ELR (cell line): ENCODE data around the gene SMARCB1.
A peak's percentile ranks its signal among the peaks of the same experiment; 100 is the strongest.

ENCODE experiments used
- DNase-seq: peaks from one replicate; pipeline ENCODE4 v3.0.0-alpha.2; 2015; ENCODE audit warnings: low read depth

Gene SMARCB1

DNA sequence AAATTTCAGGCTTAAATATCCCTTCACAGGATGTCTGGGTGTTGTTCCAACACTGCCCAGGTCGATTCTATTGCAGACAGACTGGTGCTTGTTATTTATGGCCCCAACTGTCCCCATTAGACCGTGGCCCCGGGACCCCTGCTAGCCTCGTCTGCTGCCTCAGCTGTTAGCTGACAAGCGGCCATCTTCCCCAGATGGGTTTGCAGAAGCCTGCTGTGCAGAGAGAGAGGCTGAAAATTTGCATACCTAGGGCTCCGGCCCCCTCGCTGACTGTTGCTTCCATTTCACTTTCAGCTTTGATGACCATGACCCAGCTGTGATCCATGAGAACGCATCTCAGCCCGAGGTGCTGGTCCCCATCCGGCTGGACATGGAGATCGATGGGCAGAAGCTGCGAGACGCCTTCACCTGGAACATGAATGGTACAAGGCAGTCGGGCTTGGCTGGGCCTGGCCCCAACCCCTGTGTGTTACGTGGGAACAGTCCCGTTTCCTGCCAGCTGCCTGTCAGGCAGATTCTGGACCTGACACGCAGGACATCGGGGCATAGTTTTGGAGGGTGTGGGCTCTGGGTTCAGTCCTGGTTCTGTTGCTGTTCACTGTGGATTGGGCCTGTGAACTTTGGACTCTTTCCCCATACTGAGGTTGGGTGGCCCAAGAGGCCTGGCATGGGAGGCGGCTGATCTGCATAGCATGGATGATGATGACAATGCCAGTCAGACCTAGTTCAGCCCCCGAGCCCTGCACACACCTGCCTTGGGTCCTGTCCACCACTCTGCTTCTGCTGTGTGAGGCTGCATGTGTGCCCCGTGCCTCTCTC, 16.4 kb downstream of the SMARCB1 start:
- DNase-seq = no peak

DNA sequence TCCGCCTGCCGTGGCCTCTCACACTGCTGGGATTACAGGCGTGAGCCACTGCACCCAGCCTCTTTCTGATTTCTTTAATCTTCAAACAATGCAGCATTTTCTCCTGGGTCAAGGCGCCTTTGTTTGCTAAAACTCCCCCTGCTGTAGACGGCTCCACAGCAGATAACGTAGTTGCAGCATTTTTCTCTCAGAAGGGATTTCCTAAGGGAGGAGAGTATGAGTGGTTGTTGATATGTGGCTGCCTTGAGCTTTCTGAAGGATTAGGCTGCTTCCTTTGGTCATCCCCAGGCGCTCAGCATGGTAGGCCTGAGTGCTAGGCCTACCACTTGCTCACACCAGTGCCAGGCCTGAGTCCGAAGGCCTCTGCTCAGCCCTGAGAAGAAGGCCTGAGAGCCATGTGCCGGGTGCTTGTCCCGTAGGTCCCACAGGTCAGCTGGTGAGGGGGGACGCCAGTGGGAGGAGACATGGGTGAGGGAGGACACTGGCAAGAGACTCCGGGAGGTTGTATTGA, 18.1 kb downstream of the SMARCB1 start:
- DNase-seq = no peak

DNA sequence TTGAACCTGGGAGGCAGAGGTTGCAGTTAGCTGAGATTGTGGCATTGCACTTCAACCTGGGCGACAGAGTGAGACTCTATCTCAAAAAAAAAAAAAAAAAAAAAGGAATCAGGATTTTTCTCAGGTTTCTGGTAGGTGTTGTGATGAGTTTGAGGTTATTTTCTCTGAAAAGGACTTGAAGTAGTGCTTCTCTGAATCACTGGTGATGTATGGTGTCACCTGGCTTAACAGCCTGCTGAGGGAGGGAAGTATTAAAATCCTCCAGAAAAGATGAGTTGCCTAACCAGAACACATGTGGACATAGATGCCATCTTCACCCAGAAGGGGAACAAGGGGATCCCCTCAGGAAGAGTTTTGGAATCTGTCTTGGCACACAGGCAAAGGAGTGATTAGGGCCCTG, 20.1 kb downstream of the SMARCB1 start:
- no peak for DNase-seq

DNA sequence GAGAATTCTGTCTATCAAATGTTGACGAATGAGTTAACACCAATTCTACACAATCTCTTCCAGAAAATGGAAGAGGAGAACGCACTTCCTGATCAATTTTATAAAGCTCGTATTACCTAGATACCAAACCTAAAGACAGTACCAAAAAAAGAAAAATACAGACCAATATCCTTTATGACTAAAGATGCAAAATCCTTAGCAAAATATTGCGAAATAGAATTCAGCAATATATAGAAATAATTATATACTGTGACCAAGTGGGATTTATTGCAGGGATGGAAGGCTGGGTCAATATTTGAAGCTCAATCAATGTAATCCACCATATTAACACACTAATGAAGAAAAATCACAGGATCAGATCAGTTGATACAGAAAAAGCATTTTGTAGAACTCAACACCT, 25.6 kb downstream of the SMARCB1 start:
- no peak for DNase-seq

DNA sequence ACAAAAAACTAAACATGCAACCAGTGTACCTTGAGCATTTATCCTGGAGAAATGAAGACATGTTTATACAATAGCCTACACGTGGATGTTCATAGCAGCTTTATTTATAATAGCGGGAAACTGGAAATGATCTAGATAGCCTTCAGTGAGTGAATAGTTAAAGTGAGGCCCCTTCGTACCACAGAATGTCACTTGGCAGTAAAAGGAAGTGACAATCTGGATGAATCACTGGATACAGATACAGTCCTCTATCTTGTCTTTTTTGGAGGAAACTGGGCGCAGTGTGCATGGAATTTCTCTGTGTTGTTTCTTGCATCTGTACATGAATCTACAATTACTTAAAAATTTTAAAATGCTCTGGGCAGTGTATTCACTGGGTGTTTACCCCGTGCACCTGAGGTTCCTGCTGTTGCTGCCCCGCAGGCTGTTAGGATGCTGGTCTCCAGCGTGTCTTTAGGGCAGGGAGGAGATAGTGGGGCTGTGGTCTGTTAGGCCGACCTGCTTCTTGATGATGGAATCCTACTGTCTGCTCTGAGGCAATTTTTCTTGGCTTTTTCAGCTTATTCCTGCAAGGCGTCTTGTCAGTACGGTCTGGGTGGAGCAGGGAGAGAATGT, 28.9 kb downstream of the SMARCB1 start:
- no peak for DNase-seq

DNA sequence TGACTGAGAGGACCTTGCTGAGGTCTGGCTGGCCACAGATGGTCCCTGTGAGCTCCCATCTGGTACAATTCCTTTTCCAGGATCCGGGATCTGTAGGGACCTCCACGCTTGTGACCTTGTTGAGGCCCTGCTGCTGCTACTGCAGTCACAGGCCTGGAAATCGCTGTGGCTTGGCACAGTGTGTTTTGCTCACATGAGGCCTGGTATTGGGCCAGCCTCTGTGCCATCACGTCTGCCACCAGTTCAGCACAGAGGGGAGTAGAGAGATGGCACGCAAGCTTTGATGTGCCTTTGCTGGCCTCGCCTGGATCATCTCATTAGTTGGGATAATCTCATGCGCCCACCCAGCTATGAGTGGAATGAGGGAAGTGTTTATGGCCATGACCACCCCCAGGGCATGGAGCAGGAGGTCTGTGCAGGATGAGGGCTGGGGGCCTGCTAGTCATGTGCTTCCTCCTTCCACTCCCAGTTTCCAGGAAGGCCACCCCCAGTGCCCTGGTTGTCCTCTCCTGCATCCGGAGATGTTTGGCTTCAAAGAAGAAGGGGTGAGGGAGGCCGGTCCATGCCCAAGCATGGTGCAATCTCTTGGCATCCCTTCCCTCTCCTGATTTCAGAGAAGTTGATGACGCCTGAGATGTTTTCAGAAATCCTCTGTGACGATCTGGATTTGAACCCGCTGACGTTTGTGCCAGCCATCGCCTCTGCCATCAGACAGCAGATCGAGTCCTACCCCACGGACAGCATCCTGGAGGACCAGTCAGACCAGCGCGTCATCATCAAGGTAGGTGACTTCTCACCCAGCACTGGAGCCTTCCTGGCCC, 29.6 kb downstream of the SMARCB1 start:
- no peak for DNase-seq

DNA sequence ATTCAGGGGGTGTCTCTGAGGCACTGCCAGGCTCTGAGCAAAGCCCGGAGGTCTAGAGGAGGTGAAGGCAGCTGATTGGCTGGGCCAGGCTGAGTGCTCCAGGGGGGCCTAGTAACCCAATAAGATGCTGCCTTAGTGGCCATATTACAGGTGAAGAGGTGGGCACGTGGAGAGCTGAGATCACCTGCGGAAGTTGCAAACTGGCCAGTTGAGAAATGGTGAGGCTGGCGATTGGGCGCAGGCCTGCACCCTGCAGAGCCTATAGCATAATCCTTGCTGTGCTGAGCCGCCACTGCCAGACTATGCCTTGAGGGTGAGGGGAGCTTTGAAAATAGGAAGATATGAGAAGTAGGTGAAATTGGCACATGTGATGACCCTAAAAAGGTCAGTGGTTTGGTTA, 30.4 kb downstream of the SMARCB1 start:
- DNase-seq = no peak

DNA sequence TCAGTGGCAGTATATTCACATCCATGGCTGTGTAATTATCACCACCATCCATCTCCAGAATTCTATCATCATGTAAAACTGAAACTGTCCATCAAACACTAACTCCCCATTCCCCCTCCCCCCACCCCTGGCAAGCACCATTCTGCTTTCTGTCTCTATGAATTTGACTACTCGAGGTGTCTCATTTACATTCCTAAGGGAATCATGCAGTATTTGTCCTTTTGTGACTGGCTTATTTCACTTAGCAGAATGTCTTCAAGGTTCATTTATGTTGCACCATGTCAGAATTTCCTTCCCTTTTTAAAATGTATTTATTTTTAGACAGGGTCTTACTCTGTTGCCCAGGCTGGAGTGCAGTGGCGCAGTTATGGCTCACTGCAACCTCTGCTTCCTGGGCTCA, 31.8 kb downstream of the SMARCB1 start:
- no peak for DNase-seq

DNA sequence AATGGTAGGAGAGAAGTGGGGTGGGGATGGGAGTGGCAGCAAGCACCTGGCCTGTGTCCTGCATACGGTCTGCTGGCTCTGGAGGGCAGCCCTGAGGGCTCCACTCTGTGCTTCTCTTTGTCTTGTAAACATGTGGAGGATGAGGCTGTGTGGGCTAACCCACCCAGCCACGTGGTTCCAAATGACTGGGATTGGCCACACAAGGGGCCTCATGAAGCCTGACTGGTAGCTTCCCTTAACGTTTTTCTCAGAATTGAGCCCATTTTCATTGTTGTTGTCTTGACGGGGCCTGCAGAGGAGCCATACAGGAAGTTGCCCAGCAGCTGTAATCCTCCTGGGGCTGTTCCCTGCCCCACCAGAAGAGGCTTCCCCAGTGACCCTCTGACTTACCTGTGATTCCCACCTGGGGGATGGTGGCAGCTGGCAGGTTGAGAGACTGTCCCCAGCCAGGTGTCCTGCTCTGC, 34.0 kb downstream of the SMARCB1 start:
- DNase-seq = no peak

DNA sequence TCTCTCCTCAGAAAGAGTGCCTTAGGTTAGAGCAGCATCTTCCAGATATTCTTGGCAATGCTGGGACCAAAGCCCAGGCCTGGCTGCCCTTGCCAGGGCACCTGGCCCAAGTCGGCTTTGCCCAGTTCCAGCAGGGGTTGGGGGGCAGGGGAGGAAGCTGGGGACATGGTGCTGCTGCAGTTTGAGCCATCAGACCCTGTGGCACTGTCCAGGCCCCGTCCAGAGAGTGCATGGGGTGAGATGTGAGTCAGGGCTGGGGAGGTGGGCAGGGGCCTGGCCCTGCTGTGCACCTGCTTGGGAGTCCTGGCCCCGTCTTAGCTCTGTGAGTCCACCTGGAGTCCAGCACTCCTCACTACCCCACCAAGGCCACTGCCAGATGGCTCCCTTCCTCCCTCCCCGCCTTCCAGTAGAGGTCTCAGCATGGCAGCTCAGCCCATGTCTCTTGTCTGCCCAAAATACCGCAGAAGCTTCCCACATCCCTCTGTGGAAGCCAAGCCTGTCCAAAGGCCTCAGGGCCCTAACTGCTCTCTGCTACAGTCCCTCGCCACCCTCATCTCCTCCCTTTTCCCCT, 35.4 kb downstream of the SMARCB1 start:
- no peak for DNase-seq

DNA sequence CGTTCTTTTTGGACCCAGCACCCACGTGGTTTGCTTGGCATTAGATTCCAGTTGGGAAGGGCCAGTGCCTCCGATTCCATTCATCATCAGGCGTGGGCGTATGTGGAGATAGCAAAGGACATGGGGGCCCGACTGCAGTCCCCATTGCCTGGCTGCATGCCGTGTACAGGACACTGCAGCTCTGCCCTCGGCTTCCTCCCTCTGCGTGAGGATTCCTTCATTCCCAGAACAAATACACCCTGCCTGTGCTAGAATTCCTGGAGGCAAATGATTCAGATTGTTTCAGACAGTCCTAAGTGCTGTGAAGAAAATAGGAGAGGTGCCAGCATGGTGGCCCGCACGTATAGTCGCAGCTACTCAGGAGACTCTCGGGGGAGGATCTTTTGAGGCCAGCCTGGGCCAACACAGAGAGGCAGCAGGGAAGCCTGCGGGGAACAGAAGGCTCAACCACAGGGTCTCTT, 36.6 kb downstream of the SMARCB1 start:
- no peak for DNase-seq

DNA sequence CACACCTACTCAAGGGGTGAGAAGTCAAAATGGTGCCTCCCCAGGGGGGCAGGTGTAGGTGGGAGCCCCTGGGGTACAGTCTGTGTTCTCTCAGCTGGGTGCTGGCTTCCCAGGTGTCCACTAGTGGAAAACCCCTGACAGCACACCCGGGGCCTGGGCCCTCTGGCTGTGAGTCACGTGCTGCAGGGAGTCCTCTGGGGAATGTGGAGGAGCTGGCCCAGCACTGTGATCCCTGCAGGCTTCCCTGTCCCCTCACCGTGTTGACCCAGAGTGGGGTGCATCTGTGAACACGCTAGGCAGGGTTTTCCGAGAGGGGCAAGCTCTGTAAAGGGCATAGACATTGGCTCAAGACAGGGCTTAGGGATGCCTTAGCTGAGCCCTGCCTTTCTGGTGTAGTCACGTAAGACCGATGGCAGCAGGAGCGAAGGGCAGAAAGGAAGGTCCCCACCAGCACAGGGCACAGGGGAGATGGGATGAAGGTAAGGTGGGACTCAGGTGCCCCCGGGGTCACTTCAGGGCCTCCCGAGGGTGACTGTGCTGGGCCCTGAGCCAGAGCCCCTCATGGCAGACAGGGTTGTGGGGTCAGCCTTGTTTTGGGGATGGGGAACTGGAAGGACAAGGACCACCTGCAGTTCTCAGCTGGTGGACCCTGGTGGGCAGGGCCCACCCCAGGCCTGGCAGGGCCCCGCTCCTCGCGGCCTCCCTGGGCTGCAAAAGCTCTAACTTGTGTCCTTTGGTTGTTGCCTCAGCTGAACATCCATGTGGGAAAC, 37.9 kb downstream of the SMARCB1 start:
- no peak for DNase-seq

DNA sequence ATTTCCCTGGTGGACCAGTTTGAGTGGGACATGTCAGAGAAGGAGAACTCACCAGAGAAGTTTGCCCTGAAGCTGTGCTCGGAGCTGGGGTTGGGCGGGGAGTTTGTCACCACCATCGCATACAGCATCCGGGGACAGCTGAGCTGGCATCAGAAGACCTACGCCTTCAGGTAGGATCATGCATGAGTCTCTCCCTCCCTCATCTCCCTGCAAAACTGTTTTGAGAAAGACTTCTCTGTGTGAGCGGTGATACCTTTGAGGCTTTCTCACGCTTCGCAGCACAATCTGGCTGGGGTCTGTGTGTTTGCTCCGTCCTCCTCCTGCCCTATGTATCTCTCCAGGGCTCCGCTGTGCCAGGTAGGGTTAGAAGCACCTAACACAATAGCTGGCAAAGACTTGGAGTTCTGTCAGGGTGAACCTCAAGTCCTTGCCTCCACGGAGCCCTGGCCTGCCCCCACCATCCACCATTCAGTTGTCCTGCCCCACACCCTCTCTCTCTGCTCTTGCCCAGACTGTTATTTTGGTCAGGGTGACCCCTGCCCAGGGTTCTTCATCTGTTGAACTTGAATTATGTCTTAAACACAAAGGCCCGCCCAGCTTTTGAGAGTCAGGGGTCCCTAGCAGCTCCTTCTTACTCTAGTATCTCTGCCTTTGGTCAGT, 38.6 kb downstream of the SMARCB1 start:
- DNase-seq = no peak

DNA sequence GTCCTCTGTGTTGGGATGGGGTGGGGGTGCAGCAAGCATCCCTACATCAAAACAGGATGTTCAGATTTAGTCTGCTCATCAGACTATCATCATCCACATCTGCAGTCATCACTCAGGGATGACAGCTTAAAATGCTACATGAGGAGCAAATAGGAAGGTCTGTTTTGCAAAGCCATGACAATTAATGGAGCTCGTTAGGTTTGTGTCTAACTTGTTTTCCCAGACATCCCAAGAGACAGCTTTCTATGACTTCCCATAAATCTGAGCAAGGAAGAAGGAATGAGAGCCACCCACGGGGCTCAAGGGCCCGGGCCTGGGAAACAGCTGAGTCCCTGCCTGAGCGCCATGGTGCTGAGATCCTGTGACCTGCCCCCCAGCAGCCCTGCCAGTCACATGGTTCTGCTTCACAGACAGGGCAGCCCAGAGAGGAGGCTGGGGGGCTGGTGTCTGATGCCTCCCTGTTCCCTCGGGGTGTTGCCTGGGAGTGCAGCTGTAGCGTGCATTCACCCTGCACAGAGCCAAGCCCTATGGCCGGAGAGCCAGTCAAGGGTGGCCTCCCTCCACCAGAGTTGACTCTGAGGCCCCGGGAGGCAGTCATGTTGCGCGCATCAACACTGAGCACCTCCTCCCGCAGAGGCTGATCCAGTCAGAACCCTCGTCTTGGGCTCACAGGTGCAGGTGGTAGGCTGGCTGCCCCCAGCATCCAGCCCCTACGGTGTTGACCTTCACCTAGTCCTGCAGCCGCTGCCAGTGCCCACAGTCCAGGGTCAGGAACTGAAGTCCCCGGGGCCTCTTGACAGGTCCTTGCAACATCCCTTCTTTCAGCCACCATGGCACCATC, 40.0 kb downstream of the SMARCB1 start:
- no peak for DNase-seq

DNA sequence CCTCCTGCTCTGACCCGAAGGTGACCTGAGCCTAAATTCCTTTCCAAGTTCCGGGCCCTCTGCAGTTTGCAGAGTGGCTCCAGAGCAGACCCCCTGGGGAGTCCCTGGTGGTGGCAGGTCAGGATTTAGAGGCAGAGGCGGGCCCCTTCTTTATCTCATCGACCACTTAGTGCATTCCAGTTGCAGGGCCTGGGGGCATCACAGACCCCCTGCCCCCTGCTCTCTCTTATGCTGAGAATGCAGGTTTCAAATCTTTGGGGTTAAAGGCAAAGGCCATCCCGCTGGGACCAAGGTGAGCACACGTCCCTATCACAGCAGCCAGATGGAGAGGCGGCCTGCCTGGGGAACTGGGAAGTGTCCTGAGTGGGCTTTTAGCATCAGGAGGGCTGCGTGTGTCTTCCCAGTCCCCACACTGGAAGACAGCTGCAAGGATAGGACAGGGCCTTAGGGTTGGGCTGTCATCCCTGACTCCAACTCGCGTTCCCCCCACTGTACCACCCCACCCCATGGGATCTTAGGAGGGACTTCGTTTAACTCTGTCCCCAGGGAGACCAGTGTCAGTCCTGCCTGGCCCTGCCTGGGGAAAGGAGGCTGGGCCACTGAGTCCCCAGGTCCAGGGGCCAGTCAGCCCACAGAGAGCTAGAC, 40.7 kb downstream of the SMARCB1 start:
- no peak for DNase-seq

DNA sequence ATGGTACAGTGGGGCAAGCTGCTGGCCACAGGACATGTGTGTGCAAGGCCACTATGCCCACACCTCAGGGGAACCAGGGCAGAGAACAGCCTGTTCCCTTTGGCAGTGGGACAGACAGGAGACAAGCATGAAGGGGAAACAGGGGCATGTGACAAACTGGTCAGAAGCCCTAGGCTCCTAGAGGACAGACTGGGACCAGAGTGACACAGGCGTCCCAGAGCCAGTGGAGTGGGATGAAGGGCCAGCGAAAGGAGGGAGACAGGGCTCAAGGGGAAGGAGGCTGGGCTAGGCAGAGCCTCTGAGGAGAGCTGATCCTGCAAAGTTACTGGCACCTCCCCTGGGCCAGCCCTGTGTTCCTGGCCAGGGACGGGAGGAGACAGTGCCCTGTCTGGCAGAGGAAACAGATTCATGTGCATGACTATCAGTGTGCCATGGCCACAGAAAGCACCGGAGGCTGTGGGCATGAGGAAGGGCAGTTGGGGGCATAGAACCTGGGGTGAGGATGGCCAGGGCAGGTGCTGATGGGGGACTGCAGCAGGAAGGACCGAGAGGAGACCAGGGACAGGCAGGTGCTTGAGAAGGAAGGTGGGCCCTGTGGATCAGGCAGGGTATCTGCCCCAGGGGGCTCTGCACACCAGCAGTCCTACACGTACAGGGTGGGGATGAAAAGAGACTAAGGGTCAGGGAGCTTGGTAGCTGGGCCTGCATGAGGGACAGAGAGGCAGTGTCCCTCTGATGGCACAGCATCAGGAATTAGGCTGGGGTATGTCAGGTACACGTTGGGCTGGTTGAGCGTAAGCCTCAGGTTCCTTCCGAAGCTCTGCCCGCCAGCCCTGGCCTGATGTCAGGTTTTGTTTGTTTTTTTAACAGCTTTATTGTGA, 42.3 kb downstream of the SMARCB1 start:
- DNase-seq = no peak

DNA sequence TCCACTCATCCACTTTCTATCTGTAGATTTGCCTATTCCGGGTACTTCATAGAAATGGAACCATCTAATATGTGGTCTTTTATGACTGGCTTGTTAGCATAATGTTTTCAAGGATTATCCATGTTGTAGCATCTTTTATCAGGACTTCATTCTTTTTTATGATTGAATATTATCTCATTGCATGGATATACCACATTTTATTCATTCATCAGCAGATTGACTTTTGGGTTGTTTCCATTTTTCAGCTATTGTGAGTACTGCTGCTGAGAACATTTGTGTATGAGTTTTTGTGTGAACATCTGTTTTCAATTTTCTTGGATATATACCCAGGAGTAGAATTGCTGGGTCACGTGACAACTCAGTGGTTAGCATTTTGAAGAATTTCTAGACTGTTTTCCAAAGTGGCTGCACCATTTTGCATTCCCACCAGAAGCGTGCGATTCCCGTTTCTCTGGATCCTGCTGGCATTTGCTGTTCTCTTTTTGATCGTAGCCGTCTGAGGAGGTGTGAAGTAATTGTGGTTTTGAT, 43.1 kb downstream of the SMARCB1 start:
- DNase-seq = peak; percentile 39

DNA sequence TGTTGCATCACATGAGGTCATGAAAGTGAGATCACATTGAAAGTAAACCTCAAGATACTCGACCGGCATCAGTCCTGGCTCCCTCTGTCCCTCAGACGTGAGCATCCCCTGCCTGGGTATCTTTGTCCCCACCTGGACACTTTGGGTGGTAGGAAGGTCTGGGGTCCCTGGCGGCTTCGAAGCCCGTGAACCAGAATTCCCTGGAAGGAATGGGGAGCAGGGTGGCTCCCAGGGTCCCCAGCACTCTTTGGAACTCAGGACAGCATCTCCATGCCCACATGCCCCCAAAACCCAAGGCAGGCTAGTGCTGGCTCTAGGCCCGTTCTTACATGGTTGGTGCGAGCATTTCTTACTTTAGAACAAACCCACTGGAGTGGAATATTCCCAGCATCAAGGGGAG, 44.5 kb downstream of the SMARCB1 start:
- DNase-seq = no peak
